ENCODE results near the gene OR5T3.
"Not testable (repeated sequence)": the region's sequence is repeated elsewhere in the genome, so short reads cannot be mapped to it uniquely, and the experiment has no call there.

The OR5T3 gene

GRCh38 chr11:56251954-56252353 is at the start of gene OR5T3:
Gene OR5T3 (plus strand): TSS chr11:56252254. CDS start chr11:56252254, 0 bp downstream.
- DNase-seq (ENCODE audit: low read depth in 2 of 2) = no peak

DNA sequence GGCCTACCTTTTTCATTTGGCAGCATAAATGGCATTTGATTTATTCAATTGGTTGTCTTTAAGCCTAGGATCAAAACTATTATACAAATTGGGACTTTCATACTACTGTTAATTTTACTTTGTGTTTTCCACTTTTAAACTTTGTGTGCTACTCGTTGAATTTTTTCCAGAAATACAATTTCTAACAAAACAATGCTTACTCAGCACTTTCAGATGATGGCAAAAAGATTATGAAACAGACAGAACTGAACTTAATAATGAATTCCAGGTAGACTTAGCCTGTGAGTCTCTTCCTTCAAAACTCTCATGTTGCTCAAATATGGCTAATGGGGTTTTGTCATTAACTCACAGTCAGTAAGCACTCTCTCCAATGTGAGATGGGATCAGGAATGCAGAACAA is 44.3 kb upstream of the OR5T3 start:
- no peak for DNase-seq (ENCODE audit: low read depth in 2 of 2)

GRCh38 chr11:56214537-56214936 is 37.5 kb upstream of the OR5T3 start:
- no peak for DNase-seq (ENCODE audit: low read depth in 2 of 2)

DNA sequence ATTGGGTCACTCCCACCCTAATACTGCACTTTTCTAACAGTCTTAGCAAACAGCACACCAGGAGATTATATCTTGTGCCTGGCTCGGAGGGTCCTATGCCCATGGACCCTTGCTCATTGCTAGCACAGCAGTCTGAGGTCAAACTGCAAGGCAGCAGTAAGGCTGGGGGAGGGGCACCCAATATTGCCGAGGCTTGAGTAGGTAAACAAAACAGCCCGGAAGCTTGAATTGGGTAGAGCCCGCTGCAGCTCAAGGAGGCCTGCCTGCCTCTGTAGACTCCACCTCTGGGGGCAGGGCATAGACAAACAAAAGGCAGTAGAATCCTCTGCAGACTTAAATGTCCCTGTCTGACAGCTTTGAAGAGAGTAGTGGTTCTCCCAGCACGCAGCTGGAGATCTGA is 32.3 kb upstream of the OR5T3 start:
- DNase-seq (ENCODE audit: low read depth in 2 of 2) = not testable (repeated sequence)

DNA sequence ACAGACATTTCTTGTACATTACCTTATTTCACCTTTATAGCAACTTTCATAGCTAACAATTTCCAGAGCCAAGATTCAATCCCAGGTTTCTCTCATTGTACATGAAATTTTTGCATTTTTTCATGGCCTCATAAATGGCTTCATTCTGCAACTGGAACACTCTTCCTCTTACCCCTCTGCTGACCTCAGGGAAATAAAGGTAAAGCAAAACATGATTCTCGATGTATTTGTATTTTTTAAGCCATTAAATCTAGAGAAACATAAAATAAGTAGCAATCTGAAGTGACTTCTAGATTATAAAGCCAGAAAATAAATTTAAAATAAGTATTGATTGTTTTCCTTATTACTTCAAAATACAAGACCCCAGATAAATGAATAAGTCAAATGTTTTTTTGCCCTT is 17.9 kb upstream of the OR5T3 start, which contains the start of gene OR5T2:
Gene OR5T2, minus strand, starts transcription at position 101 of the 400 bp plus-strand sequence. CDS start 1,193 bp downstream, outside the sequence.
- DNase-seq (ENCODE audit: low read depth in 2 of 2) = no peak

- no peak for DNase-seq (ENCODE audit: low read depth in 2 of 2)
Measured at GRCh38 chr11:56271092-56271491, 19.0 kb downstream of the OR5T3 start.

GRCh38 chr11:56273854-56274253 is 21.8 kb downstream of the OR5T3 start, which contains the start of gene OR5T1:
Gene OR5T1 (plus strand): TSS chr11:56274154. CDS start chr11:56275639, 1,485 bp downstream.
- no peak for DNase-seq (ENCODE audit: low read depth in 2 of 2)

- no peak for DNase-seq (ENCODE audit: low read depth in 2 of 2)
Measured at GRCh38 chr11:56292154-56292553, 40.1 kb downstream of the OR5T3 start, which contains the start of gene OR8H1. Gene OR8H1 (minus strand): TSS chr11:56292254. CDS start chr11:56291062, 1,192 bp downstream.

- DNase-seq (ENCODE audit: low read depth in 2 of 2) = no peak
Measured at GRCh38 chr11:56296898-56297297, 44.8 kb downstream of the OR5T3 start.
